HG02571 (cell line): ENCODE results near the gene SLC34A2.
"Not testable (repeated sequence)": the region's sequence is repeated elsewhere in the genome, so short reads cannot be mapped to it uniquely, and the experiment has no call there.

Source experiments
- ATAC-seq: cut with Tn5 transposase; IDR thresholded peaks from one replicate; pipeline ENCODE4 v1.9.1; 2021; ENCODE audit warnings: mild to moderate bottlenecking, moderate library complexity; ENCODE audit not compliant: unreplicated experiment

SLC34A2 gene

DNA sequence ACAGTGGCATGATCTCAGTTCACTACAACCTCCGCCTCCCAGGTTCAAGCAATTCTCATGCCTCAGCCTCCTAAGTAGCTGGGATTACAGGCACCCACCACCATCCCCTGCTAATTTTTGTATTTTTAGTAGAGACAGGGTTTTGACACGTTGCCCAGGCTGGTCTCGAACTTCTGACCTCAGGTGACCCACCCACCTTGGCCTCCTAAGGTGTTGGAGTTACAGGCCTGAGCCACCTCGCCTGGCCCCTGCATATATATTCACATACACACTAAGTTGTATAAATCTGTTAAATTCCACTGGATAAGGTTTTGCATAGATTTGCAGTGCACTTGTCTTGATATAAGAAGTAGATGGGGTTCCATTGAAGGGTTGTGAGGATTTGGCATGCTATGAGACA, 5.8 kb downstream of the SLC34A2 start:
- not testable (repeated sequence) for ATAC-seq

GRCh38 chr4:25662306-25662705, 6.7 kb downstream of the SLC34A2 start:
- no peak for ATAC-seq

GRCh38 chr4:25663781-25664180, 8.1 kb downstream of the SLC34A2 start:
- ATAC-seq, result no peak

GRCh38 chr4:25666031-25666630, 10.5 kb downstream of the SLC34A2 start:
- no peak for ATAC-seq

- ATAC-seq, result no peak
These were observed 12.4 kb downstream of the SLC34A2 start for GRCh38 chr4:25667931-25668557.

DNA sequence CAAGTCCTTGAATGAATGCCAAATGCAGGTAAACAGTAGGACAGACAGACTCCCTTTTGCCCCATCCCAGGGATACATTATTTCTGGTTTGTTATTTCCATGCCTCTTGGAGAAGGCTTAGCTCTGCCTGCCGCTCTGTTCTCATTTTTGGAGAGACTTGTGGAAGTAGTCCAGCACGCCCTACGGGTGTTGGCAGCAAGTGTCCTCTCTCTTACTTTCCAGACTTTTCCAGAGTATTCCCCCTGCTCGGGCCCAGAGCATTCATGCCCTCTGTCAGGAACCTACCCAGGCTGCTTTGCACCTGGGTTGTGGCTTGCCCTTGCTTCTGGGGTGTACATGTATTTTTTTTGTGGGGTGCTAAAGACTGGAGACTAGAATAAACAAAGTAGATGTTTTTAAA, 15.3 kb downstream of the SLC34A2 start:
- ATAC-seq, result no peak

- ATAC-seq, result no peak
These were observed 17.1 kb downstream of the SLC34A2 start for GRCh38 chr4:25672756-25673155.

DNA sequence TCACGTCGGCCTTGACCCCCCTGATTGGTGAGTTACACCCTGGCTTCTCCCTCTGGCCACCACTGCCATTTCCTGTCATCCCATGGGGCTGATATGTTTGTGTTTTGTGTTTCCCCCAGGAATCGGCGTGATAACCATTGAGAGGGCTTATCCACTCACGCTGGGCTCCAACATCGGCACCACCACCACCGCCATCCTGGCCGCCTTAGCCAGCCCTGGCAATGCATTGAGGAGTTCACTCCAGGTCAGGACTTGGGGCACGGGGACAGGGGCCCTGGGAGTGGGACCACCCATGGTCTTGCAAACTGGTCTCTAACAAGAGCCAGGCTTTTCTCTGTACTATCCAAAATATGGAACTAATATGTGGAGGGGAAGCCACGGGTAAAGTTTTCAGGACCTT, 18.7 kb downstream of the SLC34A2 start:
- no peak for ATAC-seq

GRCh38 chr4:25676221-25676620, 20.6 kb downstream of the SLC34A2 start:
- ATAC-seq, result no peak

GRCh38 chr4:25677157-25677556, 21.5 kb downstream of the SLC34A2 start:
- ATAC-seq, result no peak

GRCh38 chr4:25677943-25678342, 22.3 kb downstream of the SLC34A2 start:
- no peak for ATAC-seq

- no peak for ATAC-seq
These were observed 32.1 kb downstream of the SLC34A2 start for GRCh38 chr4:25687773-25688172.

GRCh38 chr4:25694466-25694865, 38.8 kb downstream of the SLC34A2 start:
- ATAC-seq, result no peak

GRCh38 chr4:25696409-25696808, 40.8 kb downstream of the SLC34A2 start:
- ATAC-seq, result no peak

DNA sequence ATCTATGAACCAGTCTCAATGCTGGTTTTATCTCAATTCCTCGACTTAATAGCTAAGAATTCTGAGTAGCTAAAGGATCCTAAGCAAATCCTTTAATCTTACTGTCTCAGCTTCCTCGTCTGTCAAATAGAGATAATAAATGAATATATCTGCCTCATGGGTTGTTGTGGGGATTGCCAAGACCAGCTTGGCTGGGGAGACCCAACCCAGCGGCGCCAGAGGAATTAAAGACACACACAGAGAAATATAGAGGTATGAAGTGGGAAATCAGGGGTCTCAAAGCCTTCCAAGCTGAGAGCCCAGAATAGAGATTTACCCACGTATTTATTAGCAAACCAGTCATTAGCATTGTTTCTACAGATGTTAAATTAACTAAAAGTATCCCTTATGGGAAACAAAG, 41.9 kb downstream of the SLC34A2 start:
- ATAC-seq, result no peak

DNA sequence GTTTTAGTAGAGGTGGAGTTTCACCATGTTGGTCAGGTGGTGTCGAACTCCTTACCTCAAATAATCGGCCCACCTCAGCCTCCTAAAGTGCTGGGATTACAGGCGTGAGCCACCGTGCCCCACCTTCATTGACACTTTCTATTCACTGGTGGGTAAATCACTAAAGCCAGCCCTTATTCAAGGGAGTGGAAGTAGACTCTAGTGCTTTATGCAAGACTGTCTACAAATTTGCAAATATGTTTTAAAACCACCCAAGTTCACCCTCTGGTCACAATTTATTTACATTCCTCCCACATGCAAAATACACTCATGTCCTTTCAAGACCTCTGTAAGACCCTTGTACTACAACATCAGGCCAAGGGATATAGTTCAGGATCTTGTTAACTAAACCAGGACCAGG, 45.0 kb downstream of the SLC34A2 start:
- no peak for ATAC-seq

DNA sequence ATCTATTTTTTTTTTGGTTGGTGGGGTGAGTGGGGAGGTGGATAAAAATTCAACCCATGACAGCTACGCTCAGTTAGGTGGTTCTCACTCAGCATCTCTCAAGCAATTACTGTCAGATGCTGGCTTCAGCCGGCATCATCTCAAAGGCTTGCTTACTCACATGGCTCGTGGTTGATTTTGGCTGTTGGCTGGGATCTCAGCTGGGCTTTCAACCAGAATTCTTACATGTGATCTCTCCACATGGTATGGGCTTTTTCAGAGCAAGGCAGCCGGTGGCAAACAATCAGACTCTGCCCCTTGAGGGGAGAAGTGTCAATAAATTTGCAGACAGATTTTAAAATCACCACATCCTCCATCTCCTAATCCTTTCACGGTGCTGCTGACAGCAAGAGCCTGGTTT, 47.2 kb downstream of the SLC34A2 start:
- no peak for ATAC-seq

GRCh38 chr4:25703731-25704388, 48.2 kb downstream of the SLC34A2 start:
- ATAC-seq, result no peak

- ATAC-seq, result no peak
These were observed 48.9 kb downstream of the SLC34A2 start for GRCh38 chr4:25704516-25704915.

GRCh38 chr4:25710637-25711036, 55.0 kb downstream of the SLC34A2 start:
- ATAC-seq, result no peak

DNA sequence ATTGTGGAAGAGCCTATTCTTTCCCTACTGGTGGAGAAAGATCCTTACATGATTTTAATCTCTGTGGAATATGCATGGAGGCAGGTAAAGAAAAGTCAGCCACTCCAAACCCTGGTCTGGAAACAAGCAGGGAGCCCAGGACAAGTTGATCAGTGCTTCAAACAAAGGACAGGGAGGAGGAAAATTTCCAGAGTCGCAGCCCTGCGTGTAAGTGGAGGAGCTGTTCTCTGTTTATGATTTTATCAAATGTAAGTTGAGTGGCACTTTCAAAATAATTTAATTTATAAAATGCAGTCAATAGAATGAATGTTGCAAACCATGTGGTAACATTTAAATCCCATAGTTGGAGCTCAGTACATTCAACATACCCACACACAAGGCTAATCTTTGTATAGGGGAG, 57.0 kb downstream of the SLC34A2 start:
- no peak for ATAC-seq

DNA sequence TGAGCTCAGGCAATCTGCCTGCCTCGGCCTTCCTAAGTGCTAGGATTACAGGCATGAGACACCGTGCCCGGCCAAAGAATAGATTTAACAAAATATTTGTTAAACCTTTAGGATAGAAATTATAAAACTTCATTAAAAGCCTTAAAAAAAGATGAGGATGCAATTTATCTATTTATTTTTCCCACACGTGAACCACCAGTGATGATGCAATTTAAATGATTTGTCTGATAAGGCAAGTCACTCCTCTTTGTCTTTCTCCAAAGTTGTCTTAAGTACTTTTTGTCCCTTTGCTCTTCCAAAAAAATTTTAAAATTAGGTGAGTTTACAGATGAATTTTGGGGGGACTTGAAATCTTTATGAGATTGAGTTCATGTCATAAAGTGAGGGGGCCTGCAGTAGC, 58.2 kb downstream of the SLC34A2 start:
- ATAC-seq, result no peak
